Glutamatergic neuron (in vitro differentiated cells): ENCODE measurements around the gene RAB31. TPM values are rescaled to one million over a fixed set of nuclear protein-coding genes. Genes with fewer than 3 reads are reported as not detected.

Experiments
- DNase-seq: peaks from one replicate; pipeline ENCODE4 v3.0.0; 2022
- H3K27ac Mint-ChIP-seq: one replicate; pipeline ENCODE4 v1.8.0; 2020; ENCODE audit warnings: mild to moderate bottlenecking, mixed read lengths, inconsistent platforms; ENCODE audit not compliant: unreplicated experiment
- H3K27me3 Mint-ChIP-seq: one replicate; pipeline ENCODE4 v1.8.0; 2020; ENCODE audit warnings: mild to moderate bottlenecking, moderate library complexity, mixed read lengths, inconsistent platforms; ENCODE audit not compliant: unreplicated experiment
- H3K36me3 Mint-ChIP-seq: one replicate; pipeline ENCODE4 v1.8.0; 2020; ENCODE audit warnings: mild to moderate bottlenecking, mixed read lengths, inconsistent platforms; ENCODE audit not compliant: unreplicated experiment
- H3K4me1 Mint-ChIP-seq: one replicate; pipeline ENCODE4 v1.8.0; 2020; ENCODE audit warnings: mild to moderate bottlenecking, low read depth, mixed read lengths, inconsistent platforms; ENCODE audit not compliant: unreplicated experiment
- H3K4me3 Mint-ChIP-seq: one replicate; pipeline ENCODE4 v1.8.0; 2020; ENCODE audit warnings: mild to moderate bottlenecking, mixed read lengths, inconsistent platforms; ENCODE audit not compliant: unreplicated experiment
- H3K9me3 Mint-ChIP-seq: one replicate; pipeline ENCODE4 v1.8.0; 2020; ENCODE audit warnings: mild to moderate bottlenecking, moderate library complexity, mixed read lengths, inconsistent platforms; ENCODE audit not compliant: unreplicated experiment
- CTCF ChIP-seq: fragments of 200-600 bp; sonication (generic); IDR thresholded peaks from one replicate; pipeline ENCODE4 v1.5.0; 2021; ENCODE audit not compliant: partially characterized antibody, unreplicated experiment
- total RNA-seq: library from RNA; stranded (reverse); fragmentation: NEBNext Ultra II Directional; extraction: Animal tissue kit (Norgen Biotek cat#: 25700); gene quantifications from one replicate; pipeline ENCODE4 v1.2.1, GENCODE V29; 2021; ENCODE audit not compliant: unreplicated experiment

The RAB31 gene
- total RNA-seq, 1 donor from 2014 or later: 4.1 TPM

DNA sequence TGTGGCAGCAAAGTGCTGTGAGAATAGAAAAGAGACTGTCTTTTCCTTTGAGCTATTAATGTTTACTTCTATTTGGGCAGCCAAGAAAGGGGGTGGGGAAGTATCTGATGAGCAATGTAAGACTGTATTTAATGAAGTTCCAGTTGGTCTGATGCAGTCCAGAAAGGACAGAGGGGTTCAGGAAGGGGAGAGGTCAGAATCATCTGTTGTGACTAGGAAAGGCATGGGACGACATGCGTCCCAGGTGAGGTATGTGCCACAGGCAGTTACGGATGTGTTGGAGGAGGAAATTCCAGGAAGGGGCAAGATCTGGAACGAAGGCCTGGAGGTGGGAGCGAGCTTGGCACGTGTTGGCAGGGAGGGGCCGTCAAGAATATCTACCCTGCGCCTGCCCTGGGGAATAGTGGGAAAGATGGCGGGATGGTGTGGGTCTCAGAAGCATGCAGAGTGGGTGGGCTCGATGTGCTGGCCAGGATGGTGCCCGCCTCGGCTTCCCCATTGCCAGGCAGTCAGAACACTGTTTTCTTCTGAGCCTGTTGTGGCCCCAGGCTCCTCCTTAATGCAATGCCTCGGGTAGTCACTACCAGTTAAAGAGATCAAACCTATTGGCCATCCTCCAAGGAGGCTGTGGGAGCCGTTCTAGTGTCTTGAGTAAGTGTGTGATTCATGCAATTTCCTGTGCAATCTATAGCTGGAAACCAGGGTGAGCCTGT lies 119.8 kb downstream of the RAB31 start:
- Mint-ChIP-seq H3K36me3 (peaks cover 7% of the 10 kb centered on the region), H3K9me3 (no peaks in the 10 kb centered on the region)
- no peak for DNase-seq

GRCh38 chr18:9828506-9829396 lies 120.7 kb downstream of the RAB31 start:
- no peak for TF ChIP-seq CTCF
- Mint-ChIP-seq H3K9me3 (no peaks in the 10 kb centered on the region), H3K4me1 (peaks cover 7% of the 10 kb centered on the region), H3K4me3 (no peak overlapping the region), H3K36me3 (peaks cover 7% of the 10 kb centered on the region), H3K27ac (no peak overlapping the region), H3K27me3 (no peaks in the 10 kb centered on the region)
- DNase-seq: no peak

More for the DNA sequence above, 119.8 kb downstream of the RAB31 start:
- Mint-ChIP-seq H3K27me3 (no peaks in the 10 kb centered on the region), H3K4me1 (peaks cover 7% of the 10 kb centered on the region), H3K27ac (no peak overlapping the region), H3K4me3 (no peak overlapping the region)
- no peak for TF ChIP-seq CTCF

DNA sequence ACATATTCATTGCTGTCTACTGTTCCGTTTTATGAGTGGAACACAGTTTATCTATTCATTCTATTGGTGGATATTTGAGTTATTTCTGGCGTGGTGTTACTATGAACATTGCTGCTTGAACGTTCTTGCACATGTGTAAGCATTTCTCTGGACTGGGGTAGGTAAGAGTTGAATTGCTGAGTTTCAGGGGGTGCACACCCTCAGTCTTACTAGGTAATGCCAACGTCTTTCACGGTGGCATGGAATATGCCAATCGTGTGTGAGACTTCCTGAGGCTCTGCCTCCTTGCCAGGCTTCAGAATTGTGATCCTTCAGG lies 121.3 kb downstream of the RAB31 start:
- Mint-ChIP-seq H3K36me3 (peaks cover 7% of the 10 kb centered on the region), H3K9me3 (no peaks in the 10 kb centered on the region), H3K27me3 (no peaks in the 10 kb centered on the region), H3K4me3 (no peak overlapping the region), H3K27ac (no peak overlapping the region), H3K4me1 (peaks cover 7% of the 10 kb centered on the region)
- DNase-seq: no peak
- TF ChIP-seq CTCF: no peak

- TF ChIP-seq CTCF: peak; percentile 26
- no peak overlapping the region for H3K4me3 Mint-ChIP-seq
- DNase-seq: no peak
- H3K9me3 Mint-ChIP-seq: no peaks in the 10 kb centered on the region
- peaks cover 7% of the 10 kb centered on the region for H3K36me3 Mint-ChIP-seq
- peaks cover 11% of the 10 kb centered on the region for H3K4me1 Mint-ChIP-seq
- H3K27ac Mint-ChIP-seq: no peak overlapping the region
- peaks cover 2% of the 10 kb centered on the region for H3K27me3 Mint-ChIP-seq
Measured at GRCh38 chr18:9831036-9831722, 123.1 kb downstream of the RAB31 start.
